K562 (cell line): ENCODE data around the gene CHEK2.

Experiments used
- ELF4 ChIP-seq: fragments of 450-650 bp; formaldehyde crosslinking; IDR thresholded peaks from 2 replicates; pipeline ENCODE4 v1.4.0; 2022; ENCODE audit warnings: missing genetic modification characterization
- POLR2AphosphoS5 ChIP-seq: IDR thresholded peaks from 2 replicates; pipeline ENCODE4 v1.6.1; 2011; ENCODE audit warnings: mild to moderate bottlenecking, low read depth, low read length, moderate library complexity; ENCODE audit not compliant: control insufficient read depth, insufficient read depth
- PPARD ChIP-seq: fragments of 250-450 bp; sonication (Bioruptor Pico); IDR thresholded peaks from 2 replicates; pipeline ENCODE4 v1.8.0; 2022; ENCODE audit warnings: inconsistent platforms, mild to moderate bottlenecking, moderate library complexity
- SMC3 ChIP-seq: conservative IDR thresholded peaks from 2 replicates; pipeline ENCODE4 v1.6.1; 2011; ENCODE audit warnings: low read depth, low read length, improper control_type of control experiment; ENCODE audit not compliant: insufficient read depth
- TBP ChIP-seq: optimal IDR thresholded peaks from 2 replicates; pipeline ENCODE3; 2011; ENCODE audit warnings: low read depth, low read length, improper control_type of control experiment
- ZNF282 ChIP-seq: sonication (generic); formaldehyde crosslinking; IDR thresholded peaks from 2 replicates; pipeline ENCODE4 v1.8.1; 2023; ENCODE audit warnings: missing genetic modification reagents
- TF ChIP-seq, protein P1 (sequence below): fragments of 450-650 bp; IDR thresholded peaks from 2 replicates; pipeline ENCODE4 v1.6.1; 2016; ENCODE audit warnings: borderline replicate concordance
- TF ChIP-seq, protein P2 (sequence below): fragments of 250-450 bp; sonication (Bioruptor Pico); IDR thresholded peaks from 2 replicates; pipeline ENCODE4 v1.4.0; 2020; ENCODE audit warnings: mild to moderate bottlenecking, moderate library complexity
- TF ChIP-seq, protein P3 (sequence below): sonication (generic); IDR thresholded peaks from 2 replicates; pipeline ENCODE4 v1.6.1; 2016
- TF ChIP-seq, protein P4 (sequence below), 3 experiments: IDR thresholded peaks in 2 of 3; conservative IDR thresholded peaks in 1 of 3; 2 replicates each; pipeline ENCODE4 v1.5.1; 2011 to 2012; ENCODE audit warnings: low read length in 3 of 3, mild to moderate bottlenecking in 3 of 3, control low read depth in 2 of 3, improper control_type of control experiment in 1 of 3, inconsistent platforms in 1 of 3, low read depth in 1 of 3, mixed read lengths in 1 of 3, moderate library complexity in 1 of 3; ENCODE audit not compliant: insufficient read depth in 2 of 3

DNA sequence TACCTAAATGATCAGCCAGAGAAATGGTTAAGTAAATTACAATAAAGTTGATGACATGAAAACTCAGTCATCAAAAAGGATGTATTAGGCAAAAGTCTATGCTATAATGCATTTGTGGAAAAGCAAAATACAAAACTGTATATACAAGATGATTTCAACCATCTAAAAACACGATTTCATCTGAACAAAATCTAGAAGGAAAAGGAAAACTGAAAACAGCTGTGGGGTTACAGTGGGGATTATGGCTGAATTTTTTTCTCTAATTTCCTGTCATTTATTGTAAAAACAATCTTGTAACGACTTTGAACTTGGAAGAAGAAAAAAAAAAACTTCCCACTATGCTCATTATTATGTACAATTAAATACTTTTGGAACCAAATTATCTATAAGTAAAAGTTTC lies 30.3 kb downstream of the CHEK2 start:
- TF ChIP-seq, protein P1, sequence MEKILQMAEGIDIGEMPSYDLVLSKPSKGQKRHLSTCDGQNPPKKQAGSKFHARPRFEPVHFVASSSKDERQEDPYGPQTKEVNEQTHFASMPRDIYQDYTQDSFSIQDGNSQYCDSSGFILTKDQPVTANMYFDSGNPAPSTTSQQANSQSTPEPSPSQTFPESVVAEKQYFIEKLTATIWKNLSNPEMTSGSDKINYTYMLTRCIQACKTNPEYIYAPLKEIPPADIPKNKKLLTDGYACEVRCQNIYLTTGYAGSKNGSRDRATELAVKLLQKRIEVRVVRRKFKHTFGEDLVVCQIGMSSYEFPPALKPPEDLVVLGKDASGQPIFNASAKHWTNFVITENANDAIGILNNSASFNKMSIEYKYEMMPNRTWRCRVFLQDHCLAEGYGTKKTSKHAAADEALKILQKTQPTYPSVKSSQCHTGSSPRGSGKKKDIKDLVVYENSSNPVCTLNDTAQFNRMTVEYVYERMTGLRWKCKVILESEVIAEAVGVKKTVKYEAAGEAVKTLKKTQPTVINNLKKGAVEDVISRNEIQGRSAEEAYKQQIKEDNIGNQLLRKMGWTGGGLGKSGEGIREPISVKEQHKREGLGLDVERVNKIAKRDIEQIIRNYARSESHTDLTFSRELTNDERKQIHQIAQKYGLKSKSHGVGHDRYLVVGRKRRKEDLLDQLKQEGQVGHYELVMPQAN = no peak
- no peak for TF ChIP-seq SMC3
- no peak for TF ChIP-seq PPARD (CRISPR knock-in tag)
- TF ChIP-seq, protein P2, sequence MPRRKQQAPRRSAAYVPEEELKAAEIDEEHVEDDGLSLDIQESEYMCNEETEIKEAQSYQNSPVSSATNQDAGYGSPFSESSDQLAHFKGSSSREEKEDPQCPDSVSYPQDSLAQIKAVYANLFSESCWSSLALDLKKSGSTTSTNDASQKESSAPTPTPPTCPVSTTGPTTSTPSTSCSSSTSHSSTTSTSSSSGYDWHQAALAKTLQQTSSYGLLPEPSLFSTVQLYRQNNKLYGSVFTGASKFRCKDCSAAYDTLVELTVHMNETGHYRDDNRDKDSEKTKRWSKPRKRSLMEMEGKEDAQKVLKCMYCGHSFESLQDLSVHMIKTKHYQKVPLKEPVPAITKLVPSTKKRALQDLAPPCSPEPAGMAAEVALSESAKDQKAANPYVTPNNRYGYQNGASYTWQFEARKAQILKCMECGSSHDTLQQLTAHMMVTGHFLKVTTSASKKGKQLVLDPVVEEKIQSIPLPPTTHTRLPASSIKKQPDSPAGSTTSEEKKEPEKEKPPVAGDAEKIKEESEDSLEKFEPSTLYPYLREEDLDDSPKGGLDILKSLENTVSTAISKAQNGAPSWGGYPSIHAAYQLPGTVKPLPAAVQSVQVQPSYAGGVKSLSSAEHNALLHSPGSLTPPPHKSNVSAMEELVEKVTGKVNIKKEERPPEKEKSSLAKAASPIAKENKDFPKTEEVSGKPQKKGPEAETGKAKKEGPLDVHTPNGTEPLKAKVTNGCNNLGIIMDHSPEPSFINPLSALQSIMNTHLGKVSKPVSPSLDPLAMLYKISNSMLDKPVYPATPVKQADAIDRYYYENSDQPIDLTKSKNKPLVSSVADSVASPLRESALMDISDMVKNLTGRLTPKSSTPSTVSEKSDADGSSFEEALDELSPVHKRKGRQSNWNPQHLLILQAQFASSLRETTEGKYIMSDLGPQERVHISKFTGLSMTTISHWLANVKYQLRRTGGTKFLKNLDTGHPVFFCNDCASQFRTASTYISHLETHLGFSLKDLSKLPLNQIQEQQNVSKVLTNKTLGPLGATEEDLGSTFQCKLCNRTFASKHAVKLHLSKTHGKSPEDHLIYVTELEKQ (CRISPR knock-in tag) = no peak
- no peak for TF ChIP-seq ZNF282 (CRISPR knock-in tag)
- TF ChIP-seq, protein P3, sequence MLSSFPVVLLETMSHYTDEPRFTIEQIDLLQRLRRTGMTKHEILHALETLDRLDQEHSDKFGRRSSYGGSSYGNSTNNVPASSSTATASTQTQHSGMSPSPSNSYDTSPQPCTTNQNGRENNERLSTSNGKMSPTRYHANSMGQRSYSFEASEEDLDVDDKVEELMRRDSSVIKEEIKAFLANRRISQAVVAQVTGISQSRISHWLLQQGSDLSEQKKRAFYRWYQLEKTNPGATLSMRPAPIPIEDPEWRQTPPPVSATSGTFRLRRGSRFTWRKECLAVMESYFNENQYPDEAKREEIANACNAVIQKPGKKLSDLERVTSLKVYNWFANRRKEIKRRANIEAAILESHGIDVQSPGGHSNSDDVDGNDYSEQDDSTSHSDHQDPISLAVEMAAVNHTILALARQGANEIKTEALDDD = no peak
- TF ChIP-seq POLR2AphosphoS5 = no peak
- TF ChIP-seq, protein P4, sequence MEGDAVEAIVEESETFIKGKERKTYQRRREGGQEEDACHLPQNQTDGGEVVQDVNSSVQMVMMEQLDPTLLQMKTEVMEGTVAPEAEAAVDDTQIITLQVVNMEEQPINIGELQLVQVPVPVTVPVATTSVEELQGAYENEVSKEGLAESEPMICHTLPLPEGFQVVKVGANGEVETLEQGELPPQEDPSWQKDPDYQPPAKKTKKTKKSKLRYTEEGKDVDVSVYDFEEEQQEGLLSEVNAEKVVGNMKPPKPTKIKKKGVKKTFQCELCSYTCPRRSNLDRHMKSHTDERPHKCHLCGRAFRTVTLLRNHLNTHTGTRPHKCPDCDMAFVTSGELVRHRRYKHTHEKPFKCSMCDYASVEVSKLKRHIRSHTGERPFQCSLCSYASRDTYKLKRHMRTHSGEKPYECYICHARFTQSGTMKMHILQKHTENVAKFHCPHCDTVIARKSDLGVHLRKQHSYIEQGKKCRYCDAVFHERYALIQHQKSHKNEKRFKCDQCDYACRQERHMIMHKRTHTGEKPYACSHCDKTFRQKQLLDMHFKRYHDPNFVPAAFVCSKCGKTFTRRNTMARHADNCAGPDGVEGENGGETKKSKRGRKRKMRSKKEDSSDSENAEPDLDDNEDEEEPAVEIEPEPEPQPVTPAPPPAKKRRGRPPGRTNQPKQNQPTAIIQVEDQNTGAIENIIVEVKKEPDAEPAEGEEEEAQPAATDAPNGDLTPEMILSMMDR (IDR thresholded peaks at IDR 0.05 in 2 of 3, conservative IDR thresholded peaks at IDR 0.05 in 1 of 3; ENCODE audit: insufficient read depth in 2 of 3, low read depth in 1 of 3, low read length in 3 of 3) = no peak
- TF ChIP-seq TBP = no peak
- TF ChIP-seq ELF4 (CRISPR knock-in tag) = no peak
